ENCODE results near the gene GNAS.

GRCh38 chr20:58815448-58815847 is 37.1 kb upstream of the GNAS start:
- TF ChIP-seq EZH2phosphoT487 (IDR thresholded peaks at IDR 0.05; ENCODE audit: borderline replicate concordance, low read depth, low read length), result no peak
- TF ChIP-seq, protein P1, sequence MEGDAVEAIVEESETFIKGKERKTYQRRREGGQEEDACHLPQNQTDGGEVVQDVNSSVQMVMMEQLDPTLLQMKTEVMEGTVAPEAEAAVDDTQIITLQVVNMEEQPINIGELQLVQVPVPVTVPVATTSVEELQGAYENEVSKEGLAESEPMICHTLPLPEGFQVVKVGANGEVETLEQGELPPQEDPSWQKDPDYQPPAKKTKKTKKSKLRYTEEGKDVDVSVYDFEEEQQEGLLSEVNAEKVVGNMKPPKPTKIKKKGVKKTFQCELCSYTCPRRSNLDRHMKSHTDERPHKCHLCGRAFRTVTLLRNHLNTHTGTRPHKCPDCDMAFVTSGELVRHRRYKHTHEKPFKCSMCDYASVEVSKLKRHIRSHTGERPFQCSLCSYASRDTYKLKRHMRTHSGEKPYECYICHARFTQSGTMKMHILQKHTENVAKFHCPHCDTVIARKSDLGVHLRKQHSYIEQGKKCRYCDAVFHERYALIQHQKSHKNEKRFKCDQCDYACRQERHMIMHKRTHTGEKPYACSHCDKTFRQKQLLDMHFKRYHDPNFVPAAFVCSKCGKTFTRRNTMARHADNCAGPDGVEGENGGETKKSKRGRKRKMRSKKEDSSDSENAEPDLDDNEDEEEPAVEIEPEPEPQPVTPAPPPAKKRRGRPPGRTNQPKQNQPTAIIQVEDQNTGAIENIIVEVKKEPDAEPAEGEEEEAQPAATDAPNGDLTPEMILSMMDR (conservative IDR thresholded peaks at IDR 0.05; ENCODE audit: low read length), result no peak

Data from OCI-LY7 (cell line).